HG02642 (cell line): ENCODE data around the gene MFSD2A.
"Not testable (repeated sequence)": the region's sequence is repeated elsewhere in the genome, so short reads cannot be mapped to it uniquely, and the experiment has no call there.

Experiments used
- ATAC-seq: cut with Tn5 transposase; IDR thresholded peaks from one replicate; pipeline ENCODE4 v1.9.1; 2021; ENCODE audit warnings: mild to moderate bottlenecking; ENCODE audit not compliant: unreplicated experiment, poor library complexity

MFSD2A gene

DNA sequence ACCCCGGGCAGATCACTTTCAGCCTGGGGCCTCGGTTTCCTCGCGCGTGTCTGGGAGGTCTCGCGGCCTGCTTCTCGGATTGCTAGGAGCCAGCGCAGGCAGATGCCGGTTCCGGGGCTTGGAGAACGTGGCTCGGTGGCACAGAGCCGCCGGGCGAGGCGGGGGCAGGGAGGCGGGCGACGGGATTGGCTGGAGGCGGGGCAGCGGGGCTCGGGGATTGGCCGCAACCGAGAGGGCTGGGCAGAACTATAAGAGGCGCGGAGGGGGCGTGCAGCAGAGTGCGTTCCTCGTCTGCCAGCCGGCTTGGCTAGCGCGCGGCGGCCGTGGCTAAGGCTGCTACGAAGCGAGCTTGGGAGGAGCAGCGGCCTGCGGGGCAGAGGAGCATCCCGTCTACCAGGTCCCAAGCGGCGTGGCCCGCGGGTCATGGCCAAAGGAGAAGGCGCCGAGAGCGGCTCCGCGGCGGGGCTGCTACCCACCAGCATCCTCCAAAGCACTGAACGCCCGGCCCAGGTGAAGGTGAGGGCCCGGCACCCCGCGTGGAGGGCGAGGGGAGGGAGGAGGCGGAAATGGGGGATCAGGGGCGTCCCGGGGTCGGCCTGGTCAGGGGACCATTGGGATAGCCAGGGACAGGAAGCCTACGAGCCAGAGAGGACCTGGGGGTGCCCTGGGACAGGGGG lies at the start of gene MFSD2A:
TSS of gene MFSD2A (plus strand) at position 276 of the 677 bp plus-strand sequence. CDS start at position 424, 148 bp downstream.
- peak; percentile 85 for ATAC-seq

GRCh38 chr1:39905172-39905571 lies 49.8 kb upstream of the MFSD2A start:
- no peak for ATAC-seq

DNA sequence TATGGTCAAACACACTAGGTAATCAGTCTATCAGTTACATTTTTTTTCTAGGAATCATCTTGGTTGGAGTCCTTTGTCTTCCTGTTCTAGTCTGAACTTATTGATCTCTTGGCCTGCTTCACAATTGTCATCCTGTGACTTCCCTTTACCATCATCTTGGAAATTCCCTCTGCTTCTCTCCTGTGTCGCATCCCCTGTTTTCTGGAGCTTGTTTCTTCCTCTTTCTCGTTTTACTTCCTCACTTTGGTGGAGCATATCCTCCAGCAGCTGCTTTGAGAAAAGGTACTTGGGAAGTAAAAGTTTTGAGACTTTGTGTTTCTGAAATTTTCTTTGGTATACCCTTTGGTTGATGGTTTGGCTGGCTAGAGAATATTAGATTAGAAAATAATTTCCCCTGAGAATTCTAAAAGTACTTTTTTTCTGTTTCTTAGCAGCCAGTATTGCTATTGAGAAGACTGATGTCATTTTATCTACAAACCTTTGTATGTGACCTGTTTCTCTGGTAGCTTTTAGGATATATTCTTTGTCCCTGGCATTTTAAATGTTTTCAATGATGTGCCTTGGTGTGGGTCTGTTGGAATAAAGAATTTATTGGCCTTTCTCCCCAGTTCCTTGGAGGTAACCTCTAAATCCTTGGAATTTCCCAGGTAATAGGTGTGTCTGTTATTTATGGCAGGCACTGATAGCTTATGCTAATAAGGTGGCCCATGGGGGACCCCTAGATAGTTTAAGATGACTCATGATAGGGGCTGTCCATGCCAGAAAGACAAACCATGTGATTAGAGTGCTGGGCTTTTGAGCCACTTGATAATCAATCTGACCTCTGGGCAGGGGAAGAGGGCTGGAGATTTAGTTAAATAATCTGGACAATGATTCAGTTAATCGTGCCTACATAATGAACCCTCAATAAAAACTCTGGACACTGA lies 47.2 kb upstream of the MFSD2A start:
- ATAC-seq = no peak

- no peak for ATAC-seq
These were observed 46.4 kb upstream of the MFSD2A start for GRCh38 chr1:39908534-39908933.

- ATAC-seq = no peak
These were observed 44.7 kb upstream of the MFSD2A start for GRCh38 chr1:39910263-39910662.

- not testable (repeated sequence) for ATAC-seq
These were observed 41.8 kb upstream of the MFSD2A start for GRCh38 chr1:39913136-39913535.

DNA sequence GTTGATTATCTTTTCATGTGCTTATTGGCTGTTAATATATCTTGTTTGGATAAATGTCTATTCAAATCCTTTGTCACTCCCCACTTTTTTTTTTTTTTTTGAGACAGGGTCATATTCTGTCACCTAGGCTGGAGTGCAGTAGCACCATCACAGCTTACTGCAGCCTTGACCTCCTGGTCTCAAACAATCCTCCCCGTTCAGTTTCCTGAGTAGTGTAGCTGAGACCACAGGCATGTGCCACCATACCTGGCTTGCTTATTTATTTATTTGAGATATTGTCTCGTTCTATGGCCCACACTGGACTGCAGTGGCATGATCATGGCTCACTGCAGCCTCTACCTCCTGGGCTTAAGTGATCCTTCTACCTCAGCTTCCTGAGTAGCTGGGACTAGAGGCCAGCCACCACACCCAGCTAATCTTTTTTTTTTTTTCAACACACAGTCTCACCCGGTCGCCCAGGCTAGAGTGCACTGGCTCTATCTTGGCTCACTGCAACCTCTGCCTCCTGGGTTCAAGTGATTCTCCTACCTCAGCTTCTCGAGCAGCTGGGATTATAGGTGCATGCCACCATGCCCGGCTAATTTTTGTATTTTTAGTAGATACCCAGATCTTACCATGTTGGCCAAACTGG lies 39.3 kb upstream of the MFSD2A start:
- ATAC-seq = no peak

- no peak for ATAC-seq
These were observed 37.1 kb upstream of the MFSD2A start for GRCh38 chr1:39917825-39918224.

DNA sequence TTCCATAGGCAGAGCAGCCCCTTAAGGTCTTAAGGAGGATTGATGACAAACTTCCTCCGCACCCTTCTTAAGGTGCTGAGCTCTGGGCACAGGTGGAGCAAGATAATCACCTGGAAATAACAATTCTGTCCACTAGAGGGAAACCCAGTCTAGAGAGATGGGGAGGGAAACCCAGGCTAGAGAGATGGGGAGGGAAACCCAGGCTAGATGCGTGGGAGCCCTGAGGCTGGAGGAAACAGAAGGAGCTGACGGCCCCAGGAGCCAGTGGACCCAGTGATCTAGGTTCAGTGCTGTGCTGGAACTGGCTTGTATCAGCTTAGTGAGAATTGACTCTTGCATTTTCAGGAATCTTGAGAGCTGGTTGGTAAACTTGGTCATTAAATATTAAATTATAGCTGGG lies 35.4 kb upstream of the MFSD2A start:
- ATAC-seq = peak; percentile 64

DNA sequence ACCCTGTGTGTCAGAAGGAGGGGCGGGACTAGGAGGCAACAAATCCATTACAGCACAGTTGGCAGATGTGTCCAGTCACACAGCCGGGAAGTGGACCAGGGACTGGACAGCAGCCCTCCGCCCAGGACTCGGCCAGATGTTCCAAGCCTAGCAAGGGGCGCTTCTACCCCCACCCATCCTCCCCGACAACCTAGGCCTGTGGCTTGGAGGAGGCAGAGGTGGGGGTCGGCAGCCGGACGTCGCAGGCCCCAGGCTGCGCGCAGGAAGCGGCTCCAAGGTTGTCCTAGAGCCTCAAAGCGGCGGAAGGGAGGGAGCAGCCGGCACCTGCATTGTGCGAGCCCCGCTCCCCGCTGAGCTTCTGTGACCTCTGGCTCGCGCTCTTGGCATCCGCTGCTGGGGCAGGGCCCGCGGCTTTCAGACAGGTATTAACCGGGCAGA lies 32.7 kb upstream of the MFSD2A start:
- ATAC-seq = no peak

GRCh38 chr1:39925721-39926342 lies 29.1 kb upstream of the MFSD2A start:
- ATAC-seq = no peak

DNA sequence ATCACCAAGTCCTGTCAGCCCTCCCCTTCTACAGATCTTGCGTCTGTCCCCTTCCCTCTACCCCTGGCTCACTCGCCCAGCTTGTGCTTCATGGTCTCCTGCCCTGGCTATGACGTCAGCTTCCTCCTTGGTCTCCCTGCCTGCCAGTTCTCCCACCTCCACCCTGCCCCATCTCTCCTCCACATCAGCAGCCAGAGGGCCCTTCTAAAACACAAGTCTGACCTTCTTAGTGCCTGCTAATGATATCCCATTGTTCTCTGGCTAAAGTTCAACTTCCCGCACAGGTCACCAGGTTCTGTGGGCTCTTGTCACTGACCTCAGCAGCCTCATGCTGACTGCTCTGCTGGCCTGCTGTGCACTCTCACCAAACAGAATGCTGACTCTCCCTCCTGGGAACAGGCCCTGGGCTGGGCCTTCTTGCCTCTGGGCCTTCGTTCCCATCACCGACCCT lies 28.6 kb upstream of the MFSD2A start:
- ATAC-seq = no peak

DNA sequence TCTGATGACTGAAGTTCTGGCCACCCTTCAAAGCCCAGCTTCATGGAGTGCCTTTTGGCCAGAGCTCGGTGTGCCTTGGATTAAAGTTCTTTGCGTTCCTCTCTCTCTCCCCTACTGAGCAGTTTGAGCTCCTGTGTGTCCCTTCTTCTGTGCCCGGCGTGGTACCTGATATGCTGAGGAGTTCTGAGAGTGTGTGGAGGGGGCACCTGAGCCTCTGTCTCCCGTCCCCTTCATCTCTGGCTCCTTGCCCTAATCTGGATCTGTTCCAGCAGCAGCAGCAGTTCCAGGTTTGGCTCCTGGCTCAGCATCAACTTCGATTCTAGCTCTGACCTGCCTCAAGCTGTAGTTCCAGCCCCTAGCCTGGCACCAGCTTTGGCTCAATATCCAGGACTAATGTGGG lies 28.1 kb upstream of the MFSD2A start:
- ATAC-seq = no peak

- ATAC-seq = no peak
These were observed 27.4 kb upstream of the MFSD2A start for GRCh38 chr1:39927538-39927937.

GRCh38 chr1:39928809-39929587 lies 25.9 kb upstream of the MFSD2A start:
- ATAC-seq = no peak

DNA sequence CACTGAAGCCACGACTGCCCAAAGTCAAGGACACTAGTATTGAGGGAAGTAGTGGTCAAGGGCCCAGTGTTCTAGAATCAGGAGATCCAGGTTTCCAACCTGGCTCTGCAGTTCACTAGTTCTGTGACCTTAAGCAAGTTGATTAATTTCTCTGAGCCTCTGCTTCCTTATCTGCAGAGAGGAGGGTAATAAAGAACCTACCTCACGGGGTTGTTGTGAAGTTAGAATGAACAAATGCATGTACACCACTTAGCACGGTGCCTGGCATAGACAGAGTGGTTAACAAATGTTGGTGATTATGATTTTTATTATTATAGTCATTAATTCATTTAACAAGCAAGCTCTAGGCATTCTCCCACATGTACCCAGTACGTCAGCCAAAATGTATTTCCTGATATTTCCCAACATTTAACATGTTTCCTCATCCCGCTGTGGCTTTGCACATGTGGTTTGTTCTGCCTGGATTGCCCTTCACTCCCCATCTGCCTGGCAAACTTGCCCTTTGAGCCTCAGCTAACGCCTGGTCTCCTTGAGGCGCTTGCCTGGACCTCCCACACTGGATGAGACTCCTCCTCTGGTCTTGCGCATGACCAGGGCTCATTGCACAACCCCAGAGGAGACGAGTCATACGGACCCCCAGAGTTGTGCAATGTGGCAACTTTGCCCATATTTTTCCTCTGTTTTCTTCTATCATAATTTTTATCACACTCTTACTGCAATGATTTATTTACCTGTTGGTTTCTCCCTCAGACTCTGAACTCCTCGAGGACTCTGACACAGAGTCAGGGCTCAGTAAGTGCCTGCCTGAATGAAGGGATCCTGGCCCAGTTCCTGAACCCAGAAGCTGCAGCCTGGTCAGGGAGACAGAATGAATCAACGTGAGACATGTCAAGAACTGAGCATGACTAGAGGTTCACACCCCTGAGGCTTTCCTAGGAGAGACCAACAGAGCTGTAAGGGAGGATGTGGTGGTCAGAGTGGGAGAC lies 20.7 kb upstream of the MFSD2A start:
- ATAC-seq = no peak

GRCh38 chr1:39936724-39937491 lies 18.0 kb upstream of the MFSD2A start:
- ATAC-seq = no peak

DNA sequence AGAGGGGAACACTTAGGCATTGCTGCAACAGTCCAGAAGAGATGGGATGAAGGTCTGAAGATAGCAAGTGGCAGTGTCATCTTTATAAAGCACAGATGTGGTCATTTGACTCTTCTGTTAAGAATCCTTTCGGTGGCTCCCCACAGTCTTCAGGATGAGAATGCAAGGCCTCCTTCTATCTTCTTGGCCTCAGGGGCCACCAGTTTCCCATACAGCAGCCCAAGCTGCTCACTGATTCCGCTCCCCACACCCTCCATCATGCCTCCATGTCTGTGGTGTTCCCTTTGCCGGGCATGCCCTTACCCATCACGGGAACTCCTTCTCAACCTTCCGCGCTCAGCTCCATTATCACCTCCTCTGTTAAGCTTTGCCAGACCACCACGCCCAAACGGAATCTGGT lies 16.1 kb upstream of the MFSD2A start:
- no peak for ATAC-seq
